Mesodermal cell (in vitro differentiated cells): ENCODE results near the gene KRTAP5-3.

Experiments
- H3K27ac ChIP-seq: 2 replicates; pipeline ENCODE4 v1.7.0; 2013; ENCODE audit warnings: mild to moderate bottlenecking, low read depth, low read length, moderate library complexity; ENCODE audit not compliant: severe bottlenecking
- H3K36me3 ChIP-seq: 2 replicates; pipeline ENCODE4 v1.7.1; 2013; ENCODE audit warnings: mild to moderate bottlenecking, low read length, moderate library complexity; ENCODE audit not compliant: control insufficient read depth, insufficient read depth
- H3K4me1 ChIP-seq: one replicate; pipeline ENCODE4 v1.7.1; 2013; ENCODE audit warnings: mild to moderate bottlenecking, low read length; ENCODE audit not compliant: insufficient read depth, control insufficient read depth, poor library complexity, severe bottlenecking
- H3K4me3 ChIP-seq: 2 replicates; pipeline ENCODE4 v1.7.0; 2013; ENCODE audit warnings: low read length, control low read depth, mild to moderate bottlenecking; ENCODE audit not compliant: insufficient read depth, poor library complexity, severe bottlenecking; ENCODE audit errors: extremely low read depth
- H3K9me3 ChIP-seq: 2 replicates; pipeline ENCODE4 v1.7.1; 2013; ENCODE audit warnings: mild to moderate bottlenecking, low read length, moderate library complexity; ENCODE audit not compliant: control insufficient read depth
- WGBS, 2 experiments: methylation state at CpG; one replicate each; pipeline ENCODE4 v1.1.5; 2013; ENCODE audit warnings: missing lambda C conversion rate in 2 of 2; ENCODE audit not compliant: insufficient coverage in 2 of 2; 5-methylcytosine and 5-hydroxymethylcytosine counted together

The KRTAP5-3 gene

DNA sequence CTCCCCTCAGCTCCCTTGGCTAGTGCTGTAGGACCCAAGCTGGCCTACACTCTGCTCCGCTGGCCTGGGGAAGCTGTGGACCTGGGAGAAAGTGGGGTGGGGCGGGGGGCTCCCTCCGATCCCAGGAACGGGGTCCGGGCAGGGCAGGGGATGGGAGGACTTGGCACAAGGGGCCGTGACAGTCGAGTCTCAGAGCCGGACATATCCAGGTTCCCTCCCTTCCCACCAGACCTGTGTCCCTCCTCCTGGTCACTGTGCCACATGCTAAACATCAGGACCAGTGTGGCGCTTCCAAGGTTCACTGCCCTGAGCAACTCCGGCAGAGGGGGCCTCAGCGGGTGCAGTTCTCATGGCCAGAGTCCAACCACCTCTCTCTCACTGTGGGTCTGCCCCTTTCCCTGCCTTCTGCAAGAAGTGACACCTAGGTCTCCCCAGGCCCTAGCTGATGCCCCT, 38.2 kb downstream of the KRTAP5-3 start:
- Histone ChIP-seq H3K4me1 (peaks cover 11% of the 10 kb centered on the region), H3K36me3 (no peaks in the 10 kb centered on the region), H3K4me3 (no peak overlapping the region), H3K9me3 (no peaks in the 10 kb centered on the region), H3K27ac (no peak overlapping the region)
- 90 to 92% methylated on average over 10 to 11 of the region's 11 CpGs for WGBS, 2 experiments

- no peak overlapping the region for H3K4me3 ChIP-seq
- peaks cover 17% of the 10 kb centered on the region for H3K4me1 ChIP-seq
- no peaks in the 10 kb centered on the region for H3K36me3 ChIP-seq
- 88 to 92% methylated on average over 13 to 14 of the region's 14 CpGs for WGBS, 2 experiments
- H3K27ac ChIP-seq: no peak overlapping the region
- no peaks in the 10 kb centered on the region for H3K9me3 ChIP-seq
Measured at GRCh38 chr11:1569251-1569780, 38.9 kb downstream of the KRTAP5-3 start.

DNA sequence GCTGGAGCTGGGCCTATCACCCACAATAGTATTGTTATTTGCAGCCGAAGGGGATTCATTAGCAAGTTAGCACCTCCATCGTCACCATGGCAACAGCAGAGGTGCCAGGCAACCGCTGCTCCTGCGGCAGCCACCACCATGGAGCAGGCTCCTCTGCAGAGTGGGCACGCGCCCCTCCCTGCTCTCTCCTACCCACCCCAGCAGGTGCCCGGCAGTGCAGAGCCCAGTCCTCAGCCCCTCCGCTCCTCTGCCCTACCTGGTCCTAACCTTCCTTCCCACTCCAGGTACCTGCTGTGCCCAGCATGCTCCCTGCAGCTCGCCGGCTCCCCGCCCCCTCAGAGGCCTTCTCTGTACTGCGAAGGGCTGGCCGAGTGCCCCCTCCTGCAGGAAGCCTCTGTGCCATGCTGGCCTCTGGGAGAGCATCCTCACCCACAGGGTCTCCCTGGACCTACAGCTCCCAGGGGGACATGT, 39.8 kb downstream of the KRTAP5-3 start:
- H3K4me3 ChIP-seq: no peak overlapping the region
- WGBS, 2 experiments: 22 to 40% methylated on average over 10 of the region's 13 CpGs
- H3K27ac ChIP-seq: no peak overlapping the region

GRCh38 chr11:1567721-1568100, 40.6 kb downstream of the KRTAP5-3 start:
- peaks cover 12% of the 10 kb centered on the region for H3K36me3 ChIP-seq
- H3K4me1 ChIP-seq: peaks cover 18% of the 10 kb centered on the region
- WGBS, 2 experiments: 80 to 81% methylated on average over 6 to 7 of the region's 7 CpGs
- H3K9me3 ChIP-seq: no peaks in the 10 kb centered on the region
- no peak overlapping the region for H3K4me3 ChIP-seq
- no peak overlapping the region for H3K27ac ChIP-seq

More for the DNA sequence above, 39.8 kb downstream of the KRTAP5-3 start:
- Histone ChIP-seq H3K4me1 (peaks cover 21% of the 10 kb centered on the region), H3K36me3 (peaks cover 4% of the 10 kb centered on the region), H3K9me3 (no peaks in the 10 kb centered on the region)

- 81 to 86% methylated on average over 10 of the region's 13 CpGs for WGBS, 2 experiments
- Histone ChIP-seq H3K27ac (no peak overlapping the region), H3K36me3 (peaks cover 16% of the 10 kb centered on the region), H3K4me1 (peaks cover 17% of the 10 kb centered on the region), H3K9me3 (no peaks in the 10 kb centered on the region), H3K4me3 (no peak overlapping the region)
Measured at GRCh38 chr11:1567052-1567720, 41.1 kb downstream of the KRTAP5-3 start.

GRCh38 chr11:1566381-1567051, 41.7 kb downstream of the KRTAP5-3 start:
- no peaks in the 10 kb centered on the region for H3K9me3 ChIP-seq
- H3K4me3 ChIP-seq: no peak overlapping the region
- peaks cover 17% of the 10 kb centered on the region for H3K4me1 ChIP-seq
- WGBS, 2 experiments: 90 to 92% methylated on average over 13 to 14 of the region's 20 CpGs
- peaks cover 23% of the 10 kb centered on the region for H3K36me3 ChIP-seq
- no peak overlapping the region for H3K27ac ChIP-seq

DNA sequence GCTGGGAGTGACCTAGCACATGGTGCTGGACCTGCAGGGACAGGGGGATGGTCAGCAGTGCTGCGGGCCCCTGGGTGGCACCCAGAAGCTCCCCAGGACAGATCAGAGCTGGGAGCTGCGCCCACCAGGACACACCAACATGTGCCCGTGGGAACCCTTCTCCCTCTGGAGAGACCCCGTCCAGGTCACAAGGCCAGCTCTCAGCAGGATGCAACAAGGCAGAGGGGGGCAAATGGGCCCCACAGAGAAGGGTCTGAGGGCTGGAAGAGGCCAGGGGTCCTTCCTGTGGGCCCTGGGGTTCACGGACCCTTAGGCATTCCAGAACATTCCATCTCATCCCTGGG, 42.4 kb downstream of the KRTAP5-3 start:
- Histone ChIP-seq H3K27ac (no peak overlapping the region), H3K9me3 (no peaks in the 10 kb centered on the region), H3K4me3 (no peak overlapping the region), H3K4me1 (peaks cover 17% of the 10 kb centered on the region), H3K36me3 (peaks cover 30% of the 10 kb centered on the region)
- 91% methylated on average over 4 to 5 of the region's 5 CpGs for WGBS, 2 experiments

DNA sequence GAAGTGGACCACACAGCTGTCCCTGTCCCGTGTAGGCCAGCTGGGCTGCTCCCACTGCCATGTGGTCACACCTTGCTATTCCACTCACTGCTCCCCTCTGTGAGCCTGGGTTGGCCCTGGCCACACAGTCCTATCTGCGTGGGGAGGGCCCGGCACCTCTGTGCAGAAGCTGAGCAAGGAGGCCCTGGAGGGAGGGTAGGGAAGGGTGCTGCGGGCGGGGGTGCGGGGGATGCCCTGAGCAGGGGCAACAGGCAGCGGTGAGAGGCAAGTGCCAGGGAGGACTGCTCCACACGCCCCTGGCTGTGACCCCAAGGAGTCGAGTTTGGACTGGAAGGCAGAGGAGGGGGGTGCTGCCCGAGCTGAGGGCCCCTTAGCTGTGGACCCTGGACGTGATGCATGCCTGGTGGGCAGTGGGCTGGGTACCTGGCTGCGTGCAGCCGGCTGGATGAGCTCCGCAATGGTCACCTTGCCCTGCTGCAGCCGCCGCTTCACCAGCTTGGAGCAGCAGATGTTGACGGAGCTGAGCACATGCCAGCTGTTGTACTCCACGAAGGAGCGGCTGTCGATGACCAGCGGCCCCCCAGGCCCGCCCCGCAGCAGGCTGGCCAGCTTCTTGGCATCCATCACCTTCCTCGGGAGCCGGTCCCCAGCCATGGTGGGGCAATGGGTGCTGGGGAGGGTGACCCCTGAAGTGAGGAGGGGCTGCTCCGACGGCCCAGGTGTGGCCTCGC, 42.9 kb downstream of the KRTAP5-3 start:
- 92 to 93% methylated on average over 26 to 28 of the region's 28 CpGs for WGBS, 2 experiments
- peaks cover 30% of the 10 kb centered on the region for H3K36me3 ChIP-seq
- no peaks in the 10 kb centered on the region for H3K9me3 ChIP-seq
- H3K27ac ChIP-seq: no peak overlapping the region
- no peak overlapping the region for H3K4me3 ChIP-seq
- H3K4me1 ChIP-seq: peaks cover 17% of the 10 kb centered on the region

GRCh38 chr11:1564535-1565172, 43.6 kb downstream of the KRTAP5-3 start:
- no peak overlapping the region for H3K4me3 ChIP-seq
- H3K36me3 ChIP-seq: peaks cover 36% of the 10 kb centered on the region
- peaks cover 14% of the 10 kb centered on the region for H3K4me1 ChIP-seq
- no peaks in the 10 kb centered on the region for H3K9me3 ChIP-seq
- no peak overlapping the region for H3K27ac ChIP-seq
- WGBS, 2 experiments: 40 to 44% methylated on average over 15 to 16 of the region's 16 CpGs
